Measurements from ENCODE around the gene HMGN4.

DNA sequence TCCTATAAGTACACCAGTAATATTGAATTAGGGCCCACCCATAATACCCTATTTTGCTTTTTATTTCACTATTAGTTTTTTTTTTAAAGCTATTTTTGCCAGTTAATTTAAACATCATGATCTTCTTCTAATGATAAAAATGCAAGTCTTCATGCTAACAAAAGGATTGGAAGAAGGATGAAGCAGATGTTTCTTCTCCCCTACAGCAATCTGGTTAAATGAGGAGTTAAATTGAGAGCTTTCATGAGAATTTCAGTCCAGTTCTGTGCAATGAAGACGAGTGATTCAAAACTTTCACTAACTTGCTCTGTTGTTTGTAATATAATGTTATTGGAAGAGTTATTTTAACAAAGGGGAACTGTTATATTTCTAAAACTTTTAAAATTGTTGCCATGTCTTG lies 3.4 kb downstream of the HMGN4 start:
- TF ChIP-seq, protein P1, sequence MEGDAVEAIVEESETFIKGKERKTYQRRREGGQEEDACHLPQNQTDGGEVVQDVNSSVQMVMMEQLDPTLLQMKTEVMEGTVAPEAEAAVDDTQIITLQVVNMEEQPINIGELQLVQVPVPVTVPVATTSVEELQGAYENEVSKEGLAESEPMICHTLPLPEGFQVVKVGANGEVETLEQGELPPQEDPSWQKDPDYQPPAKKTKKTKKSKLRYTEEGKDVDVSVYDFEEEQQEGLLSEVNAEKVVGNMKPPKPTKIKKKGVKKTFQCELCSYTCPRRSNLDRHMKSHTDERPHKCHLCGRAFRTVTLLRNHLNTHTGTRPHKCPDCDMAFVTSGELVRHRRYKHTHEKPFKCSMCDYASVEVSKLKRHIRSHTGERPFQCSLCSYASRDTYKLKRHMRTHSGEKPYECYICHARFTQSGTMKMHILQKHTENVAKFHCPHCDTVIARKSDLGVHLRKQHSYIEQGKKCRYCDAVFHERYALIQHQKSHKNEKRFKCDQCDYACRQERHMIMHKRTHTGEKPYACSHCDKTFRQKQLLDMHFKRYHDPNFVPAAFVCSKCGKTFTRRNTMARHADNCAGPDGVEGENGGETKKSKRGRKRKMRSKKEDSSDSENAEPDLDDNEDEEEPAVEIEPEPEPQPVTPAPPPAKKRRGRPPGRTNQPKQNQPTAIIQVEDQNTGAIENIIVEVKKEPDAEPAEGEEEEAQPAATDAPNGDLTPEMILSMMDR (IDR thresholded peaks at IDR 0.05; ENCODE audit: poor library complexity, severe bottlenecking): no peak
- TF ChIP-seq RAD21 (conservative IDR thresholded peaks at IDR 0.05): no peak
- TF ChIP-seq SMC3 (conservative IDR thresholded peaks at IDR 0.05; ENCODE audit: poor library complexity): no peak
- no peak for TF ChIP-seq EZH2 (IDR thresholded peaks at IDR 0.05; ENCODE audit: borderline replicate concordance, insufficient read depth, low read length, poor library complexity, severe bottlenecking)
- no peak for TF ChIP-seq EP300 (conservative IDR thresholded peaks at IDR 0.05; ENCODE audit: poor library complexity, severe bottlenecking)
- no peak for TF ChIP-seq MXI1 (conservative IDR thresholded peaks at IDR 0.05; ENCODE audit: poor library complexity, severe bottlenecking)
- TF ChIP-seq POLR2AphosphoS5 (IDR thresholded peaks at IDR 0.05): no peak
- TF ChIP-seq, protein P2, sequence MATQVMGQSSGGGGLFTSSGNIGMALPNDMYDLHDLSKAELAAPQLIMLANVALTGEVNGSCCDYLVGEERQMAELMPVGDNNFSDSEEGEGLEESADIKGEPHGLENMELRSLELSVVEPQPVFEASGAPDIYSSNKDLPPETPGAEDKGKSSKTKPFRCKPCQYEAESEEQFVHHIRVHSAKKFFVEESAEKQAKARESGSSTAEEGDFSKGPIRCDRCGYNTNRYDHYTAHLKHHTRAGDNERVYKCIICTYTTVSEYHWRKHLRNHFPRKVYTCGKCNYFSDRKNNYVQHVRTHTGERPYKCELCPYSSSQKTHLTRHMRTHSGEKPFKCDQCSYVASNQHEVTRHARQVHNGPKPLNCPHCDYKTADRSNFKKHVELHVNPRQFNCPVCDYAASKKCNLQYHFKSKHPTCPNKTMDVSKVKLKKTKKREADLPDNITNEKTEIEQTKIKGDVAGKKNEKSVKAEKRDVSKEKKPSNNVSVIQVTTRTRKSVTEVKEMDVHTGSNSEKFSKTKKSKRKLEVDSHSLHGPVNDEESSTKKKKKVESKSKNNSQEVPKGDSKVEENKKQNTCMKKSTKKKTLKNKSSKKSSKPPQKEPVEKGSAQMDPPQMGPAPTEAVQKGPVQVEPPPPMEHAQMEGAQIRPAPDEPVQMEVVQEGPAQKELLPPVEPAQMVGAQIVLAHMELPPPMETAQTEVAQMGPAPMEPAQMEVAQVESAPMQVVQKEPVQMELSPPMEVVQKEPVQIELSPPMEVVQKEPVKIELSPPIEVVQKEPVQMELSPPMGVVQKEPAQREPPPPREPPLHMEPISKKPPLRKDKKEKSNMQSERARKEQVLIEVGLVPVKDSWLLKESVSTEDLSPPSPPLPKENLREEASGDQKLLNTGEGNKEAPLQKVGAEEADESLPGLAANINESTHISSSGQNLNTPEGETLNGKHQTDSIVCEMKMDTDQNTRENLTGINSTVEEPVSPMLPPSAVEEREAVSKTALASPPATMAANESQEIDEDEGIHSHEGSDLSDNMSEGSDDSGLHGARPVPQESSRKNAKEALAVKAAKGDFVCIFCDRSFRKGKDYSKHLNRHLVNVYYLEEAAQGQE (IDR thresholded peaks at IDR 0.05; ENCODE audit: borderline replicate concordance): no peak

All from neural cell (in vitro differentiated cells).